ENCODE results near the gene KCNN3. TPM values are rescaled to one million over a fixed set of nuclear protein-coding genes. Genes with fewer than 3 reads are reported as not detected.

The KCNN3 gene
- total RNA-seq, 4 donors from 2014 or later: 0.21 to 0.78 (median 0.26) TPM

GRCh38 chr1:154856544-154856943 lies 13.5 kb downstream of the KCNN3 start:
- no peaks in the 10 kb centered on the region for H3K9me3 ChIP-seq
- no peaks in the 10 kb centered on the region for H3K4me1 ChIP-seq
- H3K4me3 ChIP-seq: no peak overlapping the region
- no peak for DNase-seq (ENCODE audit: low spot score in 2 of 2)
- no peak overlapping the region for H3K27ac ChIP-seq
- peaks cover 0 to 10% of the 10 kb centered on the region in 2 donors for H3K27me3 ChIP-seq
- 80% methylated on average over 3 of the region's 3 CpGs for WGBS, 2 donors
- H3K36me3 ChIP-seq: no peaks in the 10 kb centered on the region
- TF ChIP-seq POLR2A (IDR thresholded peaks at IDR 0.05) (no peak), CTCF (IDR thresholded peaks at IDR 0.05) (no peak), EP300 (IDR thresholded peaks at IDR 0.05) (no peak)

- no peaks in the 10 kb centered on the region for H3K36me3 ChIP-seq
- H3K4me3 ChIP-seq: no peak overlapping the region
- H3K27me3 ChIP-seq: peaks cover 0 to 5% of the 10 kb centered on the region in 2 donors
- no peak overlapping the region for H3K27ac ChIP-seq
- no peaks in the 10 kb centered on the region for H3K9me3 ChIP-seq
- DNase-seq (ENCODE audit: low spot score in 2 of 2): no peak
- H3K4me1 ChIP-seq: no peaks in the 10 kb centered on the region
- TF ChIP-seq POLR2A (IDR thresholded peaks at IDR 0.05): no peak
- TF ChIP-seq CTCF (IDR thresholded peaks at IDR 0.05): no peak
- TF ChIP-seq EP300 (IDR thresholded peaks at IDR 0.05): no peak
- 50 to 55% methylated on average over 10 of the region's 10 CpGs for WGBS, 2 donors
These were observed 14.0 kb downstream of the KCNN3 start for GRCh38 chr1:154856049-154856448.

GRCh38 chr1:154855186-154855851 lies 14.8 kb downstream of the KCNN3 start:
- Histone ChIP-seq H3K27ac (no peak overlapping the region), H3K4me3 (no peak overlapping the region), H3K36me3 (no peaks in the 10 kb centered on the region), H3K4me1 (no peaks in the 10 kb centered on the region), H3K9me3 (no peaks in the 10 kb centered on the region), H3K27me3 (peaks cover 0 to 4% of the 10 kb centered on the region in 2 donors)
- no peak for DNase-seq (ENCODE audit: low spot score in 2 of 2)
- 62 to 69% methylated on average over 6 of the region's 6 CpGs for WGBS, 2 donors
- no peak for TF ChIP-seq POLR2A (IDR thresholded peaks at IDR 0.05)

GRCh38 chr1:154852845-154853244 lies 17.2 kb downstream of the KCNN3 start:
- DNase-seq (ENCODE audit: low spot score in 2 of 2): no peak
- 87 to 91% methylated on average over 3 of the region's 3 CpGs for WGBS, 2 donors
- no peak overlapping the region for H3K27ac ChIP-seq
- H3K4me3 ChIP-seq: no peak overlapping the region
- no peaks in the 10 kb centered on the region for H3K36me3 ChIP-seq
- H3K9me3 ChIP-seq: no peaks in the 10 kb centered on the region
- peaks cover 0 to 3% (median 0%) of the 10 kb centered on the region in 4 donors for H3K4me1 ChIP-seq
- peaks cover 0 to 10% of the 10 kb centered on the region in 2 donors for H3K27me3 ChIP-seq
- no peak for TF ChIP-seq CTCF (IDR thresholded peaks at IDR 0.05)
- no peak for TF ChIP-seq EP300 (IDR thresholded peaks at IDR 0.05)
- TF ChIP-seq POLR2A (IDR thresholded peaks at IDR 0.05): no peak

GRCh38 chr1:154851392-154852177 lies 18.5 kb downstream of the KCNN3 start:
- H3K4me3 ChIP-seq: no peak overlapping the region
- no peak for TF ChIP-seq EP300 (IDR thresholded peaks at IDR 0.05)
- no peak for TF ChIP-seq CTCF (IDR thresholded peaks at IDR 0.05)
- no peak for TF ChIP-seq POLR2A (IDR thresholded peaks at IDR 0.05)
- H3K27ac ChIP-seq: no peak overlapping the region
- no peaks in the 10 kb centered on the region for H3K36me3 ChIP-seq
- H3K4me1 ChIP-seq: peaks cover 0 to 5% (median 0%) of the 10 kb centered on the region in 4 donors
- WGBS, 2 donors: 56 to 67% methylated on average over 9 of the region's 9 CpGs
- H3K27me3 ChIP-seq: peaks cover 0 to 12% of the 10 kb centered on the region in 2 donors
- H3K9me3 ChIP-seq: no peaks in the 10 kb centered on the region
- DNase-seq (ENCODE audit: low spot score in 2 of 2): no peak
